ENCODE measurements around the gene WRNIP1. TPM values are rescaled to one million over a fixed set of nuclear protein-coding genes. Genes with fewer than 3 reads are reported as not detected.
A peak's percentile ranks its signal among the peaks of the same experiment; 100 is the strongest.

WRNIP1 gene
- total and polyA plus RNA-seq, 10 of the 15 experiments (the other 5 are each of a cell fraction or from before 2014, with no cell fraction given), result 9.3 to 30.5 (median 24.3) TPM

- TF ChIP-seq BCL3 (IDR thresholded peaks at IDR 0.05; ENCODE audit: borderline replicate concordance, insufficient read depth, low read depth, low read length, poor library complexity, severe bottlenecking), result no peak
- TF ChIP-seq E2F4 (IDR thresholded peaks at IDR 0.05; ENCODE audit: low read depth, low read length), result no peak
- TF ChIP-seq KLF5 (IDR thresholded peaks at IDR 0.05; ENCODE audit: partially characterized antibody), result no peak
- peak; percentile 64 for TF ChIP-seq SMC3 (IDR thresholded peaks at IDR 0.05; ENCODE audit: borderline replicate concordance, low read length)
- no peak for TF ChIP-seq ESRRA (IDR thresholded peaks at IDR 0.05; ENCODE audit: low read length)
- no peak for TF ChIP-seq HDAC2 (IDR thresholded peaks at IDR 0.05)
- TF ChIP-seq PRDM15 (CRISPR knock-in tag; IDR thresholded peaks at IDR 0.05), result no peak
- no peak for TF ChIP-seq ZNF274 (IDR thresholded peaks at IDR 0.05; ENCODE audit: insufficient read depth, insufficient read length)
- TF ChIP-seq, protein P1, sequence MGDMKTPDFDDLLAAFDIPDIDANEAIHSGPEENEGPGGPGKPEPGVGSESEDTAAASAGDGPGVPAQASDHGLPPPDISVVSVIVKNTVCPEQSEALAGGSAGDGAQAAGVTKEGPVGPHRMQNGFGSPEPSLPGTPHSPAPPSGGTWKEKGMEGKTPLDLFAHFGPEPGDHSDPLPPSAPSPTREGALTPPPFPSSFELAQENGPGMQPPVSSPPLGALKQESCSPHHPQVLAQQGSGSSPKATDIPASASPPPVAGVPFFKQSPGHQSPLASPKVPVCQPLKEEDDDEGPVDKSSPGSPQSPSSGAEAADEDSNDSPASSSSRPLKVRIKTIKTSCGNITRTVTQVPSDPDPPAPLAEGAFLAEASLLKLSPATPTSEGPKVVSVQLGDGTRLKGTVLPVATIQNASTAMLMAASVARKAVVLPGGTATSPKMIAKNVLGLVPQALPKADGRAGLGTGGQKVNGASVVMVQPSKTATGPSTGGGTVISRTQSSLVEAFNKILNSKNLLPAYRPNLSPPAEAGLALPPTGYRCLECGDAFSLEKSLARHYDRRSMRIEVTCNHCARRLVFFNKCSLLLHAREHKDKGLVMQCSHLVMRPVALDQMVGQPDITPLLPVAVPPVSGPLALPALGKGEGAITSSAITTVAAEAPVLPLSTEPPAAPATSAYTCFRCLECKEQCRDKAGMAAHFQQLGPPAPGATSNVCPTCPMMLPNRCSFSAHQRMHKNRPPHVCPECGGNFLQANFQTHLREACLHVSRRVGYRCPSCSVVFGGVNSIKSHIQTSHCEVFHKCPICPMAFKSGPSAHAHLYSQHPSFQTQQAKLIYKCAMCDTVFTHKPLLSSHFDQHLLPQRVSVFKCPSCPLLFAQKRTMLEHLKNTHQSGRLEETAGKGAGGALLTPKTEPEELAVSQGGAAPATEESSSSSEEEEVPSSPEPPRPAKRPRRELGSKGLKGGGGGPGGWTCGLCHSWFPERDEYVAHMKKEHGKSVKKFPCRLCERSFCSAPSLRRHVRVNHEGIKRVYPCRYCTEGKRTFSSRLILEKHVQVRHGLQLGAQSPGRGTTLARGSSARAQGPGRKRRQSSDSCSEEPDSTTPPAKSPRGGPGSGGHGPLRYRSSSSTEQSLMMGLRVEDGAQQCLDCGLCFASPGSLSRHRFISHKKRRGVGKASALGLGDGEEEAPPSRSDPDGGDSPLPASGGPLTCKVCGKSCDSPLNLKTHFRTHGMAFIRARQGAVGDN (IDR thresholded peaks at IDR 0.05), result no peak
- peak; percentile 99 for TF ChIP-seq PAX5 (IDR thresholded peaks at IDR 0.05; ENCODE audit: borderline replicate concordance, low read depth, low read length)
- TF ChIP-seq RAD21 (IDR thresholded peaks at IDR 0.05; ENCODE audit: insufficient read depth, low read depth, low read length), result peak; percentile 50; the same call in 1 of the 2 replicates
Measured at GRCh38 chr6:2749969-2750600, 15.1 kb upstream of the WRNIP1 start (continued).

Data from GM12878 (cell line).